K562 (cell line): ENCODE results near the gene GP1BA. TPM values are rescaled to one million over a fixed set of nuclear protein-coding genes. Genes with fewer than 3 reads are reported as not detected.

Experiments used
- ELF4 ChIP-seq: fragments of 450-650 bp; formaldehyde crosslinking; IDR thresholded peaks from 2 replicates; pipeline ENCODE4 v1.4.0; 2022; ENCODE audit warnings: missing genetic modification characterization
- HNRNPL ChIP-seq: fragments of 200-400 bp; formaldehyde crosslinking; IDR thresholded peaks from 2 replicates; pipeline ENCODE4 v1.6.1; 2017; ENCODE audit warnings: low read depth, mild to moderate bottlenecking, low read length
- MAFK ChIP-seq: IDR thresholded peaks from 2 replicates; pipeline ENCODE4 v1.6.1; 2011; ENCODE audit warnings: low read length, improper control_type of control experiment
- MED1 ChIP-seq: sonication (generic); formaldehyde crosslinking; IDR thresholded peaks from 2 replicates; pipeline ENCODE4 v1.8.1; 2023; ENCODE audit warnings: missing genetic modification reagents, borderline replicate concordance
- PML ChIP-seq: IDR thresholded peaks from 2 replicates; pipeline ENCODE4 v1.6.1; 2012; ENCODE audit warnings: low read length, inconsistent platforms
- SAFB ChIP-seq: fragments of 200-400 bp; formaldehyde crosslinking; IDR thresholded peaks from 2 replicates; pipeline ENCODE4 v1.6.1; 2017; ENCODE audit warnings: low read depth, low read length, borderline replicate concordance
- TARDBP ChIP-seq: fragments of 450-650 bp; IDR thresholded peaks from 2 replicates; pipeline ENCODE4 v1.6.1; 2016
- ZBTB17 ChIP-seq: fragments of 450-650 bp; formaldehyde crosslinking; IDR thresholded peaks from 2 replicates; pipeline ENCODE4 v1.4.0; 2020; ENCODE audit warnings: mild to moderate bottlenecking
- ZFX ChIP-seq: sonication (generic); formaldehyde crosslinking; IDR thresholded peaks from 2 replicates; pipeline ENCODE4 v1.8.0; 2022; ENCODE audit warnings: mild to moderate bottlenecking, missing genetic modification reagents, moderate library complexity
- ZNF318 ChIP-seq, 2 experiments: fragments of 450-650 bp; IDR thresholded peaks; 2 replicates each; pipeline ENCODE4 v1.6.1; 2016; ENCODE audit warnings: mild to moderate bottlenecking in 2 of 2, borderline replicate concordance in 1 of 2, low read depth in 1 of 2, moderate library complexity in 1 of 2
- polyA plus RNA-seq, 8 experiments: library from polyadenylated mRNA; depleted of rRNA in 4 of 8; stranded (reverse) in 5 of 8; unstranded in 3 of 8; fragments of >200 nt; fragmentation: Nextera tagmentation in 2 of 8; fragmentation: Illumina TruSeq in 1 of 8; extraction: Ambion mirVana in 2 of 8; extraction: Trizol in 1 of 8; gene quantifications; 2 replicates each; pipeline versions ENCODE4 v1.2.1 to v1.2.3, GENCODE V29; 2011 to 2014; ENCODE audit warnings: inconsistent platforms in 1 of 8, missing spikeins in 1 of 8
- total RNA-seq, 7 experiments: library from RNA; depleted of rRNA in 6 of 7; stranded (reverse); fragments of >200 nt in 6 of 7; fragmentation: Illumina TruSeq in 2 of 7; extraction: Trizol in 2 of 7; gene quantifications; 2 replicates each; pipeline versions ENCODE4 v1.2.1 to v1.2.3, GENCODE V29; 2011 to 2021; ENCODE audit warnings: low replicate concordance in 1 of 7
- TF ChIP-seq, protein P1 (sequence below): IDR thresholded peaks from 3 replicates; pipeline ENCODE4 v1.6.1; 2011; ENCODE audit warnings: borderline replicate concordance, mild to moderate bottlenecking, moderate library complexity; ENCODE audit not compliant: insufficient read length; ENCODE audit errors: extremely low read depth
- TF ChIP-seq, protein P2 (sequence below): fragments of 200-800 bp; sonication (Bioruptor generic); IDR thresholded peaks from 2 replicates; pipeline ENCODE4 v1.6.1; 2017; ENCODE audit warnings: missing genetic modification characterization, missing compliant biosample characterization
- TF ChIP-seq, protein P3 (sequence below), 2 experiments: fragments of 450-650 bp; IDR thresholded peaks; 2 replicates each; pipeline ENCODE4 v1.6.1; 2016

The GP1BA gene
- total and polyA plus RNA-seq, 9 of the 15 experiments (the other 6 are each of a cell fraction or from before 2014, with no cell fraction given): 0.01 TPM; not detected in 8

DNA sequence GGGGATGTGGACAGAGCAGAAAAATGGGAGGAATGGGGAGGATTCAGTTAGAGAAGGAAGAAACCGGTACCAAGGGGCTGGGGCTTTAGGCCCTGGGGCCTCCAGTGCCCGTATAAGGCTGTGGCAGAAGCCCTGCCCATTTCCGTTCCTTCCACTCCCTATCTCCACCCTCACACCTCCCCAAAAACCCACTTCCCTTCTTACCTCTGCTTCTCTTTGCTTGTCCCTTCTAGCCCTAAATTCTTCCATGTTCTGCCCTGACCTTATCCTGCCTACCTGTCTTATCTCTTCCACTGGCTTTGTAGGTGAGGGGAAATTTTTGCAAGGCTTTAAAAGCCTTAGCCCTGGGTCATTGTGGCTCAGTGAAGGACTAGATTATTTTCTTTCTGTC, 12.1 kb downstream of the GP1BA start (continued):
- TF ChIP-seq, protein P1, sequence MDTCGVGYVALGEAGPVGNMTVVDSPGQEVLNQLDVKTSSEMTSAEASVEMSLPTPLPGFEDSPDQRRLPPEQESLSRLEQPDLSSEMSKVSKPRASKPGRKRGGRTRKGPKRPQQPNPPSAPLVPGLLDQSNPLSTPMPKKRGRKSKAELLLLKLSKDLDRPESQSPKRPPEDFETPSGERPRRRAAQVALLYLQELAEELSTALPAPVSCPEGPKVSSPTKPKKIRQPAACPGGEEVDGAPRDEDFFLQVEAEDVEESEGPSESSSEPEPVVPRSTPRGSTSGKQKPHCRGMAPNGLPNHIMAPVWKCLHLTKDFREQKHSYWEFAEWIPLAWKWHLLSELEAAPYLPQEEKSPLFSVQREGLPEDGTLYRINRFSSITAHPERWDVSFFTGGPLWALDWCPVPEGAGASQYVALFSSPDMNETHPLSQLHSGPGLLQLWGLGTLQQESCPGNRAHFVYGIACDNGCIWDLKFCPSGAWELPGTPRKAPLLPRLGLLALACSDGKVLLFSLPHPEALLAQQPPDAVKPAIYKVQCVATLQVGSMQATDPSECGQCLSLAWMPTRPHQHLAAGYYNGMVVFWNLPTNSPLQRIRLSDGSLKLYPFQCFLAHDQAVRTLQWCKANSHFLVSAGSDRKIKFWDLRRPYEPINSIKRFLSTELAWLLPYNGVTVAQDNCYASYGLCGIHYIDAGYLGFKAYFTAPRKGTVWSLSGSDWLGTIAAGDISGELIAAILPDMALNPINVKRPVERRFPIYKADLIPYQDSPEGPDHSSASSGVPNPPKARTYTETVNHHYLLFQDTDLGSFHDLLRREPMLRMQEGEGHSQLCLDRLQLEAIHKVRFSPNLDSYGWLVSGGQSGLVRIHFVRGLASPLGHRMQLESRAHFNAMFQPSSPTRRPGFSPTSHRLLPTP: no peak
- no peak for TF ChIP-seq ZNF318 (IDR thresholded peaks at IDR 0.05; ENCODE audit: borderline replicate concordance in 1 of 2, low read depth in 1 of 2)
- 0 out of 2 replicates have a peak, but pooled peaks have one; percentile 18 for TF ChIP-seq PML
- TF ChIP-seq, protein P2, sequence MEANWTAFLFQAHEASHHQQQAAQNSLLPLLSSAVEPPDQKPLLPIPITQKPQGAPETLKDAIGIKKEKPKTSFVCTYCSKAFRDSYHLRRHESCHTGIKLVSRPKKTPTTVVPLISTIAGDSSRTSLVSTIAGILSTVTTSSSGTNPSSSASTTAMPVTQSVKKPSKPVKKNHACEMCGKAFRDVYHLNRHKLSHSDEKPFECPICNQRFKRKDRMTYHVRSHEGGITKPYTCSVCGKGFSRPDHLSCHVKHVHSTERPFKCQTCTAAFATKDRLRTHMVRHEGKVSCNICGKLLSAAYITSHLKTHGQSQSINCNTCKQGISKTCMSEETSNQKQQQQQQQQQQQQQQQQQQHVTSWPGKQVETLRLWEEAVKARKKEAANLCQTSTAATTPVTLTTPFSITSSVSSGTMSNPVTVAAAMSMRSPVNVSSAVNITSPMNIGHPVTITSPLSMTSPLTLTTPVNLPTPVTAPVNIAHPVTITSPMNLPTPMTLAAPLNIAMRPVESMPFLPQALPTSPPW (CRISPR knock-in tag): no peak
- no peak for TF ChIP-seq MAFK
- TF ChIP-seq HNRNPL: 0 out of 2 replicates have a peak, but pooled peaks have one; percentile 41
- TF ChIP-seq, protein P3, sequence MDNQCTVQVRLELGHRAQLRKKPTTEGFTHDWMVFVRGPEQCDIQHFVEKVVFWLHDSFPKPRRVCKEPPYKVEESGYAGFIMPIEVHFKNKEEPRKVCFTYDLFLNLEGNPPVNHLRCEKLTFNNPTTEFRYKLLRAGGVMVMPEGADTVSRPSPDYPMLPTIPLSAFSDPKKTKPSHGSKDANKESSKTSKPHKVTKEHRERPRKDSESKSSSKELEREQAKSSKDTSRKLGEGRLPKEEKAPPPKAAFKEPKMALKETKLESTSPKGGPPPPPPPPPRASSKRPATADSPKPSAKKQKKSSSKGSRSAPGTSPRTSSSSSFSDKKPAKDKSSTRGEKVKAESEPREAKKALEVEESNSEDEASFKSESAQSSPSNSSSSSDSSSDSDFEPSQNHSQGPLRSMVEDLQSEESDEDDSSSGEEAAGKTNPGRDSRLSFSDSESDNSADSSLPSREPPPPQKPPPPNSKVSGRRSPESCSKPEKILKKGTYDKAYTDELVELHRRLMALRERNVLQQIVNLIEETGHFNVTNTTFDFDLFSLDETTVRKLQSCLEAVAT (IDR thresholded peaks at IDR 0.05): no peak
- TF ChIP-seq ZFX (CRISPR knock-in tag): no peak
- peak; percentile 43; the same call in 1 of the 2 replicates for TF ChIP-seq ELF4 (CRISPR knock-in tag)
- no peak for TF ChIP-seq MED1
- TF ChIP-seq TARDBP: no peak
- TF ChIP-seq SAFB: no peak
- peak; percentile 33; the same call in 1 of the 2 replicates for TF ChIP-seq ZBTB17 (CRISPR knock-in tag)
